ENCODE measurements around the gene NGFR.
A peak's percentile ranks its signal among the peaks of the same experiment; 100 is the strongest.
"Not testable (repeated sequence)": the region's sequence is repeated elsewhere in the genome, so short reads cannot be mapped to it uniquely, and the experiment has no call there.

NGFR gene

GRCh38 chr17:49547566-49547965 is 52.5 kb downstream of the NGFR start:
- Mint-ChIP-seq H3K27me3 (ENCODE audit: low read depth) (peaks cover 5% of the 10 kb centered on the region), H3K36me3 (ENCODE audit: low read depth) (no peaks in the 10 kb centered on the region), H3K9me3 (no peaks in the 10 kb centered on the region)

DNA sequence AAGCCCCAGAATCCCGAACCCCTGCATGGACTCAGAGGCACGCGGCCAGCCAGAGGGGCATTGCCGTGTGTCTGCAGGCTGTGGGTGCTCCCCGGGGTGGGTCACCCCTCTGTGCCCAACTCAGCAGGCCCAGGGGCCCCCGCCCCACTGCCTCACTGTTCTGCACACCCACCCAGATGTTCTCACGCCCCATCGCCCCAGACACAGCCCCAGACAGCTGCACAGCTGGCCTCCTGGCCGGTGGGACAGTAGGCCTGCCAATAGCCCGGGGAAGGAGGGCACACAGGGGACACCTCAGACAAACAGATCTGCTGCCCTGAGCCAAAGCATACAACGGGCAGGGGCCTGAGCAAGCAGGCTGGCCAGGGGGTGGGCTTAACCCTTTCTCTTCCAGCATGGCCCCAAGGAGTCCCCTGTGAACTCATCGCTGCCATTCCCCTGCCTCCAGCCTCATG is 53.0 kb downstream of the NGFR start:
- H3K9me3 Mint-ChIP-seq, result no peaks in the 10 kb centered on the region
- no peak overlapping the region for H3K4me3 Mint-ChIP-seq
- H3K36me3 Mint-ChIP-seq (ENCODE audit: low read depth), result no peaks in the 10 kb centered on the region
- H3K27me3 Mint-ChIP-seq (ENCODE audit: low read depth), result peaks cover 5% of the 10 kb centered on the region
- TF ChIP-seq, protein P1, sequence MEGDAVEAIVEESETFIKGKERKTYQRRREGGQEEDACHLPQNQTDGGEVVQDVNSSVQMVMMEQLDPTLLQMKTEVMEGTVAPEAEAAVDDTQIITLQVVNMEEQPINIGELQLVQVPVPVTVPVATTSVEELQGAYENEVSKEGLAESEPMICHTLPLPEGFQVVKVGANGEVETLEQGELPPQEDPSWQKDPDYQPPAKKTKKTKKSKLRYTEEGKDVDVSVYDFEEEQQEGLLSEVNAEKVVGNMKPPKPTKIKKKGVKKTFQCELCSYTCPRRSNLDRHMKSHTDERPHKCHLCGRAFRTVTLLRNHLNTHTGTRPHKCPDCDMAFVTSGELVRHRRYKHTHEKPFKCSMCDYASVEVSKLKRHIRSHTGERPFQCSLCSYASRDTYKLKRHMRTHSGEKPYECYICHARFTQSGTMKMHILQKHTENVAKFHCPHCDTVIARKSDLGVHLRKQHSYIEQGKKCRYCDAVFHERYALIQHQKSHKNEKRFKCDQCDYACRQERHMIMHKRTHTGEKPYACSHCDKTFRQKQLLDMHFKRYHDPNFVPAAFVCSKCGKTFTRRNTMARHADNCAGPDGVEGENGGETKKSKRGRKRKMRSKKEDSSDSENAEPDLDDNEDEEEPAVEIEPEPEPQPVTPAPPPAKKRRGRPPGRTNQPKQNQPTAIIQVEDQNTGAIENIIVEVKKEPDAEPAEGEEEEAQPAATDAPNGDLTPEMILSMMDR (IDR thresholded peaks at IDR 0.05; ENCODE audit: unreplicated experiment in 3 of 3), result no peak
- peak overlapping the region; percentile 82 to 95 (median 90) for H3K27ac Mint-ChIP-seq
- peaks cover 74% of the 10 kb centered on the region for H3K4me1 Mint-ChIP-seq

More at GRCh38 chr17:49547566-49547965, 52.5 kb downstream of the NGFR start:
- H3K27ac Mint-ChIP-seq, result peak overlapping the region; percentile 82 to 95 (median 90)
- H3K4me3 Mint-ChIP-seq, result peak overlapping the region in 2 of 3 experiments; percentile 4 to 15
- TF ChIP-seq, protein P1 (IDR thresholded peaks at IDR 0.05; ENCODE audit: unreplicated experiment in 3 of 3), result no peak
- H3K4me1 Mint-ChIP-seq, result peaks cover 69% of the 10 kb centered on the region

DNA sequence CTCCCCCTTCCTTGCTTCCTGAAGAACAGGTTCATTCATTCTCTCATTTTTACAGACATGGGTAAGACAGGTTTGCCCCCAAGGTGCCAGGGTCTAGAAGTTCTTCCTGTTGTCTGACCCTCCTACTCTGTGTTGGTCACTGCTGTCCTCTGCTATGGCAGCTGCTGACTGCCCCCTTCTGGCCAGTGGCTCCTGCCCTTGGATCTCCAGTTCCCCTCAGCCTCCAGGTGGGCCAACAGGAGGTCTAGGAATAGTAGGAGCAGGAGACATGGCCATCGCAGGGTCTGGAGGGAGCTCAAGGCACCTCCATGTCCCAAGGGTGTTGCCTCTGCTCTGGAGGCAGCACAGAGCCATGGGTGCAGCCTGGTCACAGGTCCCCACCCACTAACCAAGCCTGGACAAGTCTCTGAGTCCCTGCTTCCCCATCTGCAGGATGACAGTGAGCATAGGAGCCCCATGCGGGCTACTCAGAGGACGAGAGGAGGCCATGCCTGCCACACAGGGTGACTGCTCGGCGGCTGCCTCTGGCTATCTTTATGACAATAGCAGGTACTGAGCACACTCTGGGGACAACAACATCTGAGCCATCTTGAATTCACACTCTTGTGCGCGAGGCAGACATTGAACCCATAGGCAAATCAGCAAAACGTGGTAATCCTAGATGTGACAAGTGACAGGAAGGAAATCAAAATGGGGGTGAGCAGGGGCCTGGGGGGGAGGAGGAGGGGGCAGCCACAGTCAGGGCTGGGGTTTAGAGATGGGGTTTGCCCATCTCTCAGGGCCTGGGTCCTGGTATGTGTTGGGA is 53.6 kb downstream of the NGFR start:
- Mint-ChIP-seq H3K27me3 (ENCODE audit: low read depth) (peaks cover 8% of the 10 kb centered on the region), H3K4me1 (peaks cover 75% of the 10 kb centered on the region), H3K27ac (peak overlapping the region; percentile 69 to 95 (median 90)), H3K36me3 (ENCODE audit: low read depth) (no peaks in the 10 kb centered on the region), H3K9me3 (no peaks in the 10 kb centered on the region), H3K4me3 (peak overlapping the region in 2 of 3 experiments; percentile 47 to 56)
- TF ChIP-seq, protein P1 (IDR thresholded peaks at IDR 0.05; ENCODE audit: unreplicated experiment in 3 of 3), result peak; percentile 16 to 23 (median 23)

GRCh38 chr17:49549311-49549605 is 54.2 kb downstream of the NGFR start:
- peaks cover 75% of the 10 kb centered on the region for H3K4me1 Mint-ChIP-seq
- TF ChIP-seq, protein P1 (IDR thresholded peaks at IDR 0.05; ENCODE audit: unreplicated experiment in 3 of 3), result no peak
- peaks cover 8% of the 10 kb centered on the region for H3K27me3 Mint-ChIP-seq (ENCODE audit: low read depth)
- no peaks in the 10 kb centered on the region for H3K36me3 Mint-ChIP-seq (ENCODE audit: low read depth)
- H3K4me3 Mint-ChIP-seq, result peak overlapping the region in 1 of 3 experiments; percentile 7
- H3K9me3 Mint-ChIP-seq, result no peaks in the 10 kb centered on the region
- peak overlapping the region; percentile 69 to 90 (median 79) for H3K27ac Mint-ChIP-seq

DNA sequence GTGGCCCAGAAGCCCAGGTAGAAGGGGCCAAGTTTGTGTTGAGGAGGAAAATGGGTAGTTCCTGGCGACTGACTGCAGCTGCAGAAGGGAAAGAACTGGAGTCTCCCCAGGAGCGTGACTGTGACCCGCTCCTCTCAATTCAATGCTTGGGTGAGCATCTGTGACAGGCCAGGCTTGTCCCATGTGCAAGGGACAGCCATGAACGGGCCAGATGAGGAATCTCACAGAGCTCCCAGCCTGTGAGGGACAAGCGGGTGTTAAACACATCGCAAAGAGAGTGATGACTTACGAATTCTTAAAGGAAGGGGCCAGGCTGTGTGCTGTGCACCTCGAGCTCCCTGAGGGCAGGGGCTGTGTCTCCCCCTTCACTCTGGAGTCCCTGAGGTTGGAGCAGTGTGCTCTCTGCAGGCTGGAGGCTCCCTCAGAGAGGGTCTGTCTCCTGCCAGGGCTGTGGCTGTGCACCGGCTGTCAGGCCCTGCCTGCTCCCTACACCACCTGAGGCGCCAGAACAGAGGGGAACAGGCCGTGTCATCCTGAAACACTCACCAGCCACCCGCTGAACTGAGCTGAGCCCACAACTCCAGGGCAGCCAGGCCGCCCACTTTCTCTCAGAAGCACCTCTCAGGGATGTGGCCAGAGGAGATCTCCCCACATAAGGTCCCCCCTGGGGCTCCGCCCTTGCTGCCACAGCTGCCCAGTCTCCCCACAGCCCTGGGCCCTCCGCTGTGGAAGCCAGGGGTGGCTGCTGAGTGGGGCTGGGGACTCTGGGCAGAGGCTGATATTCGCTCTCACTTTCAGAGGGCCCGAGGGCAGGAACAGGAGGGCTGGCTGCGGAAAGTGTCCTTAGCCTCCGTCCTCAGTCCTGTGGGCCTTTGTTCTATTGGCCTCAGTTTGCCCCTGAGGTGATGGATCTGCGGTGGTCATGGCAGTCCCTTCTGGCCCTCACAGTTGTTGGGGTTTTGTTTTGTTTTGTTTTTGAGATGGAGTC is 54.9 kb downstream of the NGFR start:
- Mint-ChIP-seq H3K4me1 (peaks cover 76% of the 10 kb centered on the region), H3K4me3 (peak overlapping the region in 1 of 3 experiments; percentile 7), H3K36me3 (ENCODE audit: low read depth) (no peaks in the 10 kb centered on the region), H3K27me3 (ENCODE audit: low read depth) (peaks cover 8% of the 10 kb centered on the region), H3K9me3 (no peaks in the 10 kb centered on the region), H3K27ac (peak overlapping the region; percentile 69 to 90 (median 79))
- TF ChIP-seq, protein P1 (IDR thresholded peaks at IDR 0.05; ENCODE audit: unreplicated experiment in 3 of 3), result no peak

DNA sequence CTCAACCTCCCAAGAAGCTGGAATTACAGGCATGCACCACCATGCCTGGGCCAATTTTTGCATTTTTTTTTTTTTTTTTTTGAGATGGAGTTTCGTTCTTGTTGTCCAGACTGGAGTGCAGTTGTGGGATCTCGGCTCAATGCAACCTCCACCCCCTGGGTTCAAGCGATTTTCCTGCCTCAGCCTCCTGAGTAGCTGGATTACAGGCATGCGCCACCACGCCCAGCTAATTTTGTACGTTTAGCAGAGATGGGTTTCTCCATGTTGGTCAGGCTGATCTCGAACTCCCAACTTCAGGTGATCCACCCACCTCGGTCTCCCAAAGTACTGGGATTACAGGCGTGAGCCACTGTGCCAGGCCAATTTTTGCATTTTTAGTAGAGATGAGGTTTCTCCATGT is 55.7 kb downstream of the NGFR start:
- H3K4me1 Mint-ChIP-seq, result peaks cover 78% of the 10 kb centered on the region
- H3K36me3 Mint-ChIP-seq (ENCODE audit: low read depth); H3K4me3 Mint-ChIP-seq; H3K27me3 Mint-ChIP-seq (ENCODE audit: low read depth); H3K9me3 Mint-ChIP-seq: not testable (repeated sequence)
- peak overlapping the region in 2 of 3 experiments; percentile 33 to 60 for H3K27ac Mint-ChIP-seq

Data from nephron (organoid).